Trophoblast cell (in vitro differentiated cells and primary cell): Measurements from ENCODE around the gene SPATA46.

Experiments used
- DNase-seq, 2 donors: peaks; one replicate each; pipeline ENCODE4 v3.0.0-alpha.2; 2016
- H2AFZ ChIP-seq: 2 replicates; pipeline ENCODE4 v1.6.1; 2013; ENCODE audit warnings: low read length, moderate library complexity, mild to moderate bottlenecking; ENCODE audit not compliant: insufficient read depth, poor library complexity
- H2AK5ac ChIP-seq: 2 replicates; pipeline ENCODE4 v1.6.1; 2013; ENCODE audit warnings: mild to moderate bottlenecking, low read length
- H2BK120ac ChIP-seq: 2 replicates; pipeline ENCODE4 v1.6.1; 2013; ENCODE audit warnings: low read length, mild to moderate bottlenecking, moderate library complexity; ENCODE audit not compliant: insufficient read depth, poor library complexity
- H2BK12ac ChIP-seq: 2 replicates; pipeline ENCODE4 v1.6.1; 2013; ENCODE audit warnings: mild to moderate bottlenecking, low read length, moderate library complexity
- H2BK5ac ChIP-seq: 2 replicates; pipeline ENCODE4 v1.6.1; 2013; ENCODE audit warnings: low read length, low read depth, moderate library complexity, mild to moderate bottlenecking; ENCODE audit not compliant: poor library complexity
- H3K14ac ChIP-seq: 2 replicates; pipeline ENCODE4 v1.6.1; 2013; ENCODE audit warnings: mild to moderate bottlenecking, low read length
- H3K18ac ChIP-seq: 2 replicates; pipeline ENCODE4 v1.6.1; 2013; ENCODE audit warnings: mild to moderate bottlenecking, low read length
- H3K23ac ChIP-seq: 2 replicates; pipeline ENCODE4 v1.6.1; 2013; ENCODE audit warnings: low read length
- H3K27ac ChIP-seq: 2 replicates; pipeline ENCODE4 v1.5.1; 2013; ENCODE audit warnings: low read depth, mild to moderate bottlenecking, inconsistent platforms, low read length, moderate library complexity
- H3K27me3 ChIP-seq: 2 replicates; pipeline ENCODE4 v1.6.1; 2013; ENCODE audit warnings: inconsistent platforms, mild to moderate bottlenecking, low read length, moderate library complexity; ENCODE audit not compliant: insufficient read depth
- H3K36me3 ChIP-seq, 2 experiments: 1 replicate in 1 of 2; 2 replicates in 1 of 2; pipeline ENCODE4 v1.6.1; 2013; ENCODE audit warnings: low read length in 2 of 2, mild to moderate bottlenecking in 2 of 2, moderate library complexity in 1 of 2; ENCODE audit not compliant: insufficient read depth in 2 of 2, control insufficient read depth in 1 of 2
- H3K4ac ChIP-seq: 2 replicates; pipeline ENCODE4 v1.6.1; 2013; ENCODE audit warnings: low read depth, mild to moderate bottlenecking, low read length, moderate library complexity
- H3K4me1 ChIP-seq, 2 experiments: 1 replicate in 1 of 2; 2 replicates in 1 of 2; pipeline ENCODE4 v1.6.1; 2013; ENCODE audit warnings: low read length in 2 of 2, mild to moderate bottlenecking in 2 of 2, moderate library complexity in 1 of 2; ENCODE audit not compliant: insufficient read depth in 2 of 2, control insufficient read depth in 1 of 2
- H3K4me2 ChIP-seq: 2 replicates; pipeline ENCODE4 v1.6.1; 2013; ENCODE audit warnings: inconsistent platforms, mild to moderate bottlenecking, low read length, moderate library complexity
- H3K4me3 ChIP-seq: 2 replicates; pipeline ENCODE4 v1.5.1; 2013; ENCODE audit warnings: mild to moderate bottlenecking, low read depth, low read length, inconsistent platforms
- H3K79me1 ChIP-seq: one replicate; pipeline ENCODE4 v1.6.1; 2013; ENCODE audit warnings: low read length
- H3K79me2 ChIP-seq: 2 replicates; pipeline ENCODE4 v1.6.1; 2013; ENCODE audit warnings: low read length, mild to moderate bottlenecking; ENCODE audit not compliant: control insufficient read depth, insufficient read depth, poor library complexity
- H3K9ac ChIP-seq: 2 replicates; pipeline ENCODE4 v1.6.1; 2013; ENCODE audit warnings: mild to moderate bottlenecking, low read length
- H3K9me3 ChIP-seq: 2 replicates; pipeline ENCODE4 v1.6.1; 2013; ENCODE audit warnings: low read depth, mild to moderate bottlenecking, control low read depth, inconsistent platforms, low read length; ENCODE audit not compliant: insufficient read depth
- H4K12ac ChIP-seq: 2 replicates; pipeline ENCODE4 v1.6.1; 2013; ENCODE audit warnings: low read depth, mild to moderate bottlenecking, low read length, moderate library complexity
- H4K8ac ChIP-seq: 2 replicates; pipeline ENCODE4 v1.6.1; 2013; ENCODE audit warnings: low read depth, mild to moderate bottlenecking, low read length, moderate library complexity
- H4K91ac ChIP-seq: one replicate; pipeline ENCODE4 v1.6.1; 2013; ENCODE audit warnings: low read depth, mild to moderate bottlenecking, low read length, moderate library complexity
- WGBS: extraction: QIAGEN DNeasy Blood & Tissue Kit; methylation state at CpG from one replicate; pipeline ENCODE4 v1.1.7; 2013; ENCODE audit warnings: missing lambda C conversion rate; ENCODE audit not compliant: insufficient read length, insufficient coverage; ENCODE audit errors: extremely low coverage; 5-methylcytosine and 5-hydroxymethylcytosine counted together

Gene SPATA46

DNA sequence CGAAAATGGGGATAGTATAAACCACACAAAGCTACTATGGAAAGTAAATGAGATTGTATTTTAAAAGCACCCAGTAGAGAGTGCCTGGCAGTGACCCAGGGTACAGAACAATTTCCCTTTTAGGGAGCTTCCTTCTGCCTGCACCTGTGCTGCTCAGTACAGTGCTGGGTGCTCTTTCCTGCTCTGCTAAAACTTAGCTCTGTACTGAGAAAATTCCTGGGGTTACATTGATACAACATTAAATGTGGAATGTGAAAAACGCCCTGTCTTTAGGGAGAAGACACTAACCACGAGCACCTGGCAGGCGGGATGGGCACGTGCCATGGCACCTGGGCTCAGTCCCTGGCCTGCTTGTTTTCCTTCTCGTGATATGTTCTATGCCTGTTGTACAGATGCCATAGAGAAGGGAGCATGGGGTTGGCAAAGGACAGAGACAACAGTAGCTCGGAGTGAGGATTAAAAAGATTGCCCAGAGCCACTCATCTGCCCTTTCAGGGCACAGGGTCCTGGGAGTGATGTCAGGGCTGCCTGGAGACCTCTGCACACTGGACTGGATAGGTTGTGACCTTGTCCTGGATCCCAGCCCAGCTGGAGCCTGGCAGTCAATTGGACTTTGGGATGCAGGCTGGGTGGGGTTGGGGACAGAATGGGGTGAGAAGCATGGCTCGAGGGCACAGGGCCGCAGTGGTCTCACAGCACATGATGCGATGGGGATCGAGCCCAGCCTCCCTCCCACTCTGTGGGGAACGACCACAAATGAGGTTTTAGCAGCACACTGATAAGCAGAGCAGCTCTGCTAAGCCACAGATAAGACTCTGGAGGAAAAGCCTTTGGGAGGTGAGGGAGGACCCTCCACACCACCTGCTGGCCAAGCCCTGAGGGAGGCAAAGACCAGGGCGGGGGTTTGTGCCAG is 4.2 kb downstream of the SPATA46 start:
- Histone ChIP-seq H3K4ac (no peak overlapping the region), H2BK5ac (no peak overlapping the region), H4K12ac (no peak overlapping the region), H2BK12ac (no peak overlapping the region), H3K4me2 (no peak overlapping the region), H3K4me1 (peaks cover 19 to 22% of the 10 kb centered on the region in 2 experiments), H3K4me3 (peak overlapping the region; percentile 20), H4K91ac (no peak overlapping the region), H4K8ac (no peak overlapping the region), H3K9me3 (no peaks in the 10 kb centered on the region), H3K9ac (no peak overlapping the region), H3K14ac (no peak overlapping the region), H3K27ac (no peak overlapping the region), H3K79me1 (peaks cover 4% of the 10 kb centered on the region), H2AK5ac (no peak overlapping the region), H2AFZ (no peak overlapping the region), H3K79me2 (no peaks in the 10 kb centered on the region), H2BK120ac (no peak overlapping the region), H3K27me3 (no peaks in the 10 kb centered on the region), H3K23ac (no peak overlapping the region), H3K36me3 (peaks cover 2 to 5% of the 10 kb centered on the region in 2 experiments), H3K18ac (no peak overlapping the region)
- WGBS, result no CpG with 5 or more reads among the region's 13 CpGs
- no peak for DNase-seq

DNA sequence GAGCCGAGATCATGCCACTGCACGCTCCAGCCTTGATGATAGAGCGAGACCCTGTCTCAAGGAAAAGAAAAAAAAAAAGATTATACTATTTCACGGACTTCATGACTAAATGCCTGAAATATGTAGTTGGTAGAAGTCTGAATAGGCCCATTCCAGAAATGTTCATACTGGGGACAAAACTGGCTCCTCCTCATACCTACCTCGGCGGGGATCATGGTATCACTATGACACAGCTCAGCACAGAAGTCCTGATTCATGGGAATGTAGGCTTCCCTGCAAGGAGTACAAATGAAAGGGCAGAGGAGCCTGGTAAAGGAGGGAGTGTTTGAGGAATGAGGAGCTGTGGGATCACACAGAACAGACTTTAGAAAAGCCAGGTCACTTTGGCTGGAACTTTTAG is 5.0 kb downstream of the SPATA46 start:
- Histone ChIP-seq H3K9me3 (no peaks in the 10 kb centered on the region), H3K4me1 (peaks cover 22 to 23% of the 10 kb centered on the region in 2 experiments), H3K79me2 (no peaks in the 10 kb centered on the region), H4K12ac (no peak overlapping the region), H3K79me1 (peaks cover 4% of the 10 kb centered on the region), H3K4me2 (no peak overlapping the region), H4K91ac (no peak overlapping the region), H2AK5ac (no peak overlapping the region), H3K23ac (no peak overlapping the region), H3K4ac (no peak overlapping the region), H3K14ac (no peak overlapping the region), H3K18ac (no peak overlapping the region), H2AFZ (no peak overlapping the region), H3K27ac (no peak overlapping the region), H3K36me3 (peaks cover 2 to 5% of the 10 kb centered on the region in 2 experiments), H3K27me3 (no peaks in the 10 kb centered on the region), H3K9ac (no peak overlapping the region), H2BK5ac (no peak overlapping the region), H3K4me3 (no peak overlapping the region), H2BK12ac (no peak overlapping the region), H4K8ac (no peak overlapping the region), H2BK120ac (no peak overlapping the region)
- no CpG with 5 or more reads among the region's 6 CpGs for WGBS
- DNase-seq, result peak; percentile 83 to 94

DNA sequence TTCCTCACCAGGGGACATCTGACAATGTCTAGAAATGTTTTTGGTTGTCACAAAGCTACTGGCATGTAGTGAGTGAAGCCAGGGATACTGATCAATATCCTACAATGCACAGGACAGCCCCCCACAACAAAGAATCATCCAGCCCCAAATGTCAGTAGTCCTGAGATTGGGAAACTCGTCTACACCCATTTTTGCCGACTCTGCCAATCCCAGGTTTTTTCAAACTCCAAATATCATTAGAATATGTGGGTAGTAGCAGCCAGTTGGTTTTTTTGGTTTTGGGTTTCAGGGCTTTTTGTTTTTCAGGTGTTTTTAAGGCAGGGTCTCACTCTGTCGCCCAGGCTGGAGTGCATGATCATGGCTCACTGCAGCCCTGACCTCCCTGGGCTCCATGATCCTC is 5.9 kb downstream of the SPATA46 start:
- no peak overlapping the region for H3K27ac ChIP-seq
- H2AFZ ChIP-seq, result no peak overlapping the region
- no CpG with 5 or more reads among the region's 3 CpGs for WGBS
- no peak overlapping the region for H3K9ac ChIP-seq
- H3K4me3 ChIP-seq, result no peak overlapping the region
- no peak overlapping the region for H3K4me2 ChIP-seq
- H4K8ac ChIP-seq, result no peak overlapping the region
- H4K12ac ChIP-seq, result no peak overlapping the region
- no peak overlapping the region for H2AK5ac ChIP-seq
- no peak overlapping the region for H3K4ac ChIP-seq
- no peak overlapping the region for H2BK12ac ChIP-seq
- H3K36me3 ChIP-seq, result peaks cover 2 to 5% of the 10 kb centered on the region in 2 experiments
- no peak overlapping the region for H2BK5ac ChIP-seq
- H3K79me2 ChIP-seq, result no peaks in the 10 kb centered on the region
- no peak overlapping the region for H4K91ac ChIP-seq
- DNase-seq, result no peak
- H3K18ac ChIP-seq, result no peak overlapping the region
- H3K14ac ChIP-seq, result no peak overlapping the region
- peaks cover 22 to 23% of the 10 kb centered on the region in 2 experiments for H3K4me1 ChIP-seq
- H3K9me3 ChIP-seq, result no peaks in the 10 kb centered on the region
- no peak overlapping the region for H2BK120ac ChIP-seq
- H3K27me3 ChIP-seq, result no peaks in the 10 kb centered on the region
- peaks cover 4% of the 10 kb centered on the region for H3K79me1 ChIP-seq
- no peak overlapping the region for H3K23ac ChIP-seq

DNA sequence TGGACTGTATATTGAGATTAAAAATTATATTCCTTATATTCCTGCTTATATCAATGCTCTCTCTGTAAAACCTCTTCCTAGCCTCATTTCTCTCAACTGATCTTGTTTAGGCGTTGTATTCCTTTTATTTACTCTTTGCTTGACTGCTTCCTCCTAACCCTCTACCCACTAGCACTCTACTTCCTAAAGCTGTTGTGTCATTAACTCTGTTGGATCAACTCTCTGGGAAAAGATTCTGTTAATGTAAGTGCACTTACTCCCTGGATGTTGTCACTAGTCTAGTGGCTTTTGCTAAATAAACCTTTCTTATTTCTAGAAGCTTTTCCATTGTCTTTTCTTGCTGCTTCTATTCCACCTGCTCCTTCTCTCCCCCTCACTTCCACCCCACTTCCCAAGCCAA is 6.5 kb downstream of the SPATA46 start:
- Histone ChIP-seq H3K9me3 (no peaks in the 10 kb centered on the region), H3K4ac (no peak overlapping the region), H3K4me2 (no peak overlapping the region), H3K14ac (no peak overlapping the region), H3K27ac (no peak overlapping the region), H3K36me3 (peaks cover 0 to 4% of the 10 kb centered on the region in 2 experiments), H2BK120ac (no peak overlapping the region), H3K79me1 (peaks cover 4% of the 10 kb centered on the region), H3K27me3 (no peaks in the 10 kb centered on the region), H2AFZ (no peak overlapping the region), H3K79me2 (no peaks in the 10 kb centered on the region), H3K9ac (no peak overlapping the region), H2AK5ac (no peak overlapping the region), H3K4me1 (peaks cover 21 to 22% of the 10 kb centered on the region in 2 experiments), H4K91ac (no peak overlapping the region), H3K23ac (no peak overlapping the region), H2BK12ac (no peak overlapping the region), H3K4me3 (no peak overlapping the region), H3K18ac (no peak overlapping the region), H4K12ac (no peak overlapping the region), H4K8ac (no peak overlapping the region), H2BK5ac (no peak overlapping the region)
- DNase-seq, result no peak
- WGBS, result no CpG with 5 or more reads among the region's 1 CpG
